K562 (cell line): Measurements from ENCODE around the gene OR1J4. TPM values are rescaled to one million over a fixed set of nuclear protein-coding genes. Genes with fewer than 3 reads are reported as not detected.

Source experiments
- RERE ChIP-seq: sonication (generic); formaldehyde crosslinking; IDR thresholded peaks from 2 replicates; pipeline ENCODE4 v1.8.0; 2023; ENCODE audit warnings: missing genetic modification reagents, mild to moderate bottlenecking, borderline replicate concordance
- ZC3H11A ChIP-seq: IDR thresholded peaks from 2 replicates; pipeline ENCODE4 v1.6.1; 2012; ENCODE audit warnings: low read depth, low read length, improper control_type of control experiment
- ZMIZ1 ChIP-seq, 2 experiments: fragments of 150-350 bp in 1 of 2; IDR thresholded peaks; 2 replicates each; pipeline ENCODE4 v1.6.1; 2012 to 2016; ENCODE audit warnings: low read depth in 2 of 2, low read length in 2 of 2, mild to moderate bottlenecking in 1 of 2, moderate library complexity in 1 of 2
- polyA plus RNA-seq, 8 experiments: library from polyadenylated mRNA; depleted of rRNA in 4 of 8; stranded (reverse) in 5 of 8; unstranded in 3 of 8; fragments of >200 nt; fragmentation: Nextera tagmentation in 2 of 8; fragmentation: Illumina TruSeq in 1 of 8; extraction: Ambion mirVana in 2 of 8; extraction: Trizol in 1 of 8; gene quantifications; 2 replicates each; pipeline versions ENCODE4 v1.2.1 to v1.2.3, GENCODE V29; 2011 to 2014; ENCODE audit warnings: inconsistent platforms in 1 of 8, missing spikeins in 1 of 8
- total RNA-seq, 7 experiments: library from RNA; depleted of rRNA in 6 of 7; stranded (reverse); fragments of >200 nt in 6 of 7; fragmentation: Illumina TruSeq in 2 of 7; extraction: Trizol in 2 of 7; gene quantifications; 2 replicates each; pipeline versions ENCODE4 v1.2.1 to v1.2.3, GENCODE V29; 2011 to 2021; ENCODE audit warnings: low replicate concordance in 1 of 7

OR1J4 gene
- total and polyA plus RNA-seq, 9 of the 15 experiments (the other 6 are each of a cell fraction or from before 2014, with no cell fraction given): not detected

GRCh38 chr9:122562134-122562760, 43.3 kb downstream of the OR1J4 start (continued):
- TF ChIP-seq RERE (CRISPR knock-in tag) (no peak), ZC3H11A (no peak), ZMIZ1 (IDR thresholded peaks at IDR 0.05; ENCODE audit: low read depth in 2 of 2, low read length in 2 of 2) (no peak)
- TF ChIP-seq, all 486 proteins: peak for 0
